Measurements from ENCODE around the gene FAM81A. TPM values are rescaled to one million over a fixed set of nuclear protein-coding genes. Genes with fewer than 3 reads are reported as not detected.

Gene FAM81A
- total RNA-seq, 4 donors from 2014 or later, result 1.6 to 2.8 TPM; not detected in 2

DNA sequence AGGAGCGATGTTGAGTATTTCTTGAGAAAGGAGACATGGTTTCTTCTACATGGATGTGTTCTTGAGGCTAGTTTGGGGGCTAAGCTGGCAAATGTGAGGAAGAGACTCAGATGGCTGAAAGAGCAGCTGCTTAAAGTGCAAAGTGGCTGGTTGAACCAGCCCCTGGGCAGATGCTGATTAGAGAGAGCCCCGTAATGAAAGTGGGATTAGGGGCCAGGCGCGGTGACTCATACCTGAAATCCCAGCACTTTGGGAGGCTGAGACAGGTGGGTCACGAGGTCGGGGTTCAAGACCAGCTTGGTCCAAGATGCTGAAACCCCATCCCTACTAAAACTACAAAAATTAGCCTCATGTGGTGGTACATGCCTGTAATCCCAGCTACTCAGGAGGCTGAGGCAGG lies 98.6 kb downstream of the FAM81A start:
- TF ChIP-seq POLR2A (IDR thresholded peaks at IDR 0.05), result no peak
- TF ChIP-seq, protein P1, sequence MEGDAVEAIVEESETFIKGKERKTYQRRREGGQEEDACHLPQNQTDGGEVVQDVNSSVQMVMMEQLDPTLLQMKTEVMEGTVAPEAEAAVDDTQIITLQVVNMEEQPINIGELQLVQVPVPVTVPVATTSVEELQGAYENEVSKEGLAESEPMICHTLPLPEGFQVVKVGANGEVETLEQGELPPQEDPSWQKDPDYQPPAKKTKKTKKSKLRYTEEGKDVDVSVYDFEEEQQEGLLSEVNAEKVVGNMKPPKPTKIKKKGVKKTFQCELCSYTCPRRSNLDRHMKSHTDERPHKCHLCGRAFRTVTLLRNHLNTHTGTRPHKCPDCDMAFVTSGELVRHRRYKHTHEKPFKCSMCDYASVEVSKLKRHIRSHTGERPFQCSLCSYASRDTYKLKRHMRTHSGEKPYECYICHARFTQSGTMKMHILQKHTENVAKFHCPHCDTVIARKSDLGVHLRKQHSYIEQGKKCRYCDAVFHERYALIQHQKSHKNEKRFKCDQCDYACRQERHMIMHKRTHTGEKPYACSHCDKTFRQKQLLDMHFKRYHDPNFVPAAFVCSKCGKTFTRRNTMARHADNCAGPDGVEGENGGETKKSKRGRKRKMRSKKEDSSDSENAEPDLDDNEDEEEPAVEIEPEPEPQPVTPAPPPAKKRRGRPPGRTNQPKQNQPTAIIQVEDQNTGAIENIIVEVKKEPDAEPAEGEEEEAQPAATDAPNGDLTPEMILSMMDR (IDR thresholded peaks at IDR 0.05), result no peak
- no peak for DNase-seq
- Histone ChIP-seq H3K4me1 (peaks cover 0 to 17% (median 6%) of the 10 kb centered on the region in 3 donors), H3K4me3 (no peak overlapping the region), H3K9me3 (no peaks in the 10 kb centered on the region), H3K27me3 (peaks cover 0 to 21% (median 0%) of the 10 kb centered on the region in 4 donors), H3K36me3 (no peaks in the 10 kb centered on the region), H3K27ac (no peak overlapping the region)
- intact Hi-C loops (cut with DNase I), result no loop called here
- 76 to 80% methylated on average over 6 of the region's 6 CpGs for WGBS, 2 donors

DNA sequence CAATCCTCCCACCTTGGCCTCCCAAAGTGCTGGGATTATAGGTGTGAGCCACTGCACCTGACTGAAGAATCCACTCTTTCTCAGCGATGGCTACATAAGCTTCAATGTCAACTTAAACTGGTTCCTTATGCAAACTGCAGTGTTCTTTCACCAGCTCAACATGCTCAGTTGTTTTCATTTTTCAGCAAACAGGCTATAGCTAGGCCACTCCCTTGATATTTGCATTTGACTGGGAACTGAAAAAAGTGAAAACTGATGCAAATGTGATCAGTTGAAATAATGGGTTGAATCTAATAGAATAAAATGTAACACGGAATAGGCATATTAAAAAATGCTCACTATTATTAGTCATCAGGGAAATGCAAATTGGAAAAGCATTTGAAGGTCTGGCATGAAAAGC lies 99.4 kb downstream of the FAM81A start:
- no peaks in the 10 kb centered on the region for H3K9me3 ChIP-seq
- H3K36me3 ChIP-seq, result no peaks in the 10 kb centered on the region
- intact Hi-C loops (cut with DNase I), result no loop called here
- DNase-seq, result no peak
- H3K27me3 ChIP-seq, result peaks cover 0 to 29% (median 0%) of the 10 kb centered on the region in 4 donors
- H3K4me1 ChIP-seq, result peaks cover 0 to 8% (median under 1%) of the 10 kb centered on the region in 3 donors
- TF ChIP-seq, protein P1 (IDR thresholded peaks at IDR 0.05), result no peak
- TF ChIP-seq POLR2A (IDR thresholded peaks at IDR 0.05), result no peak
- no peak overlapping the region for H3K27ac ChIP-seq
- H3K4me3 ChIP-seq, result no peak overlapping the region
- 48% methylated on average over 2 of the region's 2 CpGs for WGBS, 2 donors

DNA sequence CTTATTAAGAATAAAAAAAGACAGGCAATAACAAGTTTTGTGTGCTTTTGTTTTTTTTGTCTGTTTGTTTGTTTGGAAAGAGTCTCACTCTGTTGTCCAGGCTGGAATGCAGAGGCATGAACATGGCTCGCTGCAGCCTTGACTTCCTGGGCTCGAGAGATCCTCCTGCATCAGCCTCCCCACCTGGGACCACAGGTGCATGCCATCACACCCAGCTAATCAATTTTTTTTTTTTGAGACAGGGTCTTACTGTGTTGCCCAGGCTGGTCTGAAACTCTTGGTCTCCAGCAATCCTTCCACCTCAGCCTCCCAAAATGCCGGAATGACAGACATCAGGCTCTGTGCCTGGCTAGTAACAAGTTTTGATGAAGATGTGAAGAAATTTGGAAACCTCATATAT lies 100.5 kb downstream of the FAM81A start:
- no peak overlapping the region for H3K4me3 ChIP-seq
- no peaks in the 10 kb centered on the region for H3K36me3 ChIP-seq
- H3K27me3 ChIP-seq, result peaks cover 0 to 40% (median 0%) of the 10 kb centered on the region in 4 donors
- no peaks in the 10 kb centered on the region for H3K9me3 ChIP-seq
- H3K4me1 ChIP-seq, result no peaks in the 10 kb centered on the region
- H3K27ac ChIP-seq, result no peak overlapping the region
- no peak for DNase-seq
- TF ChIP-seq, protein P1 (IDR thresholded peaks at IDR 0.05), result no peak
- TF ChIP-seq POLR2A (IDR thresholded peaks at IDR 0.05), result no peak
- 78 to 87% methylated on average over 3 of the region's 3 CpGs for WGBS, 2 donors
- intact Hi-C loops (cut with DNase I), result no loop called here

DNA sequence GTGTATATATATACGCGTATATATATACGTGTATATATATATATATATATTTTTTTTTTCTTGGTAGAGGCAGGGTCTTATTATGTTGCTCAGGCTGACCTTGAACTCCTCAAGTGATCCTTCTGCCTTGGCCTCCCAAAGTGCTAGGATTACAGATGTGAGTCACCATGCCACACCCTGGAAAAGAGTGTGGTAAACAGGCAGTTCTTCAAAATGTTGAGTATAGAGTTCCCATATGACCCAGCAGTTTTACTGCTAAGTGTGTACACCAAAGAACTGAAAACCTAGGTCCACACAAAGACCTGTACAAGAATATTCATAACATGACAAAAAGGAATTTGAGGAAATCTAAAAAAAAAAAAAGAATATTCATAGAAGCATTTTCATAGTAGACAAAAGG lies 101.8 kb downstream of the FAM81A start:
- H3K27me3 ChIP-seq, result peaks cover 0 to 53% (median 0%) of the 10 kb centered on the region in 4 donors
- no peak for TF ChIP-seq POLR2A (IDR thresholded peaks at IDR 0.05)
- TF ChIP-seq, protein P1 (IDR thresholded peaks at IDR 0.05), result no peak
- H3K27ac ChIP-seq, result no peak overlapping the region
- no peaks in the 10 kb centered on the region for H3K36me3 ChIP-seq
- no peak overlapping the region for H3K4me3 ChIP-seq
- DNase-seq, result no peak
- 80 to 83% methylated on average over 1 to 3 of the region's 3 CpGs for WGBS, 2 donors
- H3K9me3 ChIP-seq, result no peaks in the 10 kb centered on the region
- intact Hi-C loops (cut with DNase I), result loop anchor here (10.0 kb wide), 1 partner anchor 75 kb away; the partner anchor contains the start of gene GCNT3
- H3K4me1 ChIP-seq, result peaks cover 0 to 7% (median 0%) of the 10 kb centered on the region in 3 donors

DNA sequence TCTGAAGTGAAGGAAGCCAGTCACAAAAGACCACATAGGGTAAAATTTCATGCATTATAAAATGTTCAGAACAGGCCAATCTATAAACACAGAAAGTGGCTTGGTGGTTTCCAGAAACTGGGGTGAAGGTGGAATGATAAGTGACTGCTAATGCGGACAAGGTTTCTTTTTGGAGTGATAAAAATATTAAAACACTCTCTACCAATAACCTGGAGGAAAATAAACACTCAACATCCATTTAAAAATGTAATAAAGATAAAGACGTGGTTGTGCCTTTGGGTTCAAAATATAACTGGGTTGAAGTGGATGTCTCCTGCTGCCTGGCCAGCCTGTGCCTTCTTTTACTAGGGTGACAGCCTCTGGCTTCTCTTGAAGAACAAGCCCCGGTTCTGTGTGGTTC lies 102.7 kb downstream of the FAM81A start:
- intact Hi-C loops (cut with DNase I), result loop anchor here (10.0 kb wide), 1 partner anchor 74 kb away; the partner anchor contains the start of gene GCNT3
- Histone ChIP-seq H3K27me3 (peaks cover 0 to 56% (median 0%) of the 10 kb centered on the region in 4 donors), H3K36me3 (no peaks in the 10 kb centered on the region), H3K9me3 (no peaks in the 10 kb centered on the region), H3K4me3 (no peak overlapping the region), H3K27ac (no peak overlapping the region), H3K4me1 (peaks cover 0 to 7% (median 0%) of the 10 kb centered on the region in 3 donors)
- WGBS, 2 donors, result 85 to 87% methylated on average over 3 of the region's 3 CpGs
- TF ChIP-seq POLR2A (IDR thresholded peaks at IDR 0.05), result no peak
- TF ChIP-seq, protein P1 (IDR thresholded peaks at IDR 0.05), result no peak
- DNase-seq, result no peak
